Naive thymus-derived CD4-positive, alpha-beta T cell (primary cell): ENCODE results near the gene C1orf226. TPM values are rescaled to one million over a fixed set of nuclear protein-coding genes. Genes with fewer than 3 reads are reported as not detected.
A peak's percentile ranks its signal among the peaks of the same experiment; 100 is the strongest.
"Not testable (repeated sequence)": the region's sequence is repeated elsewhere in the genome, so short reads cannot be mapped to it uniquely, and the experiment has no call there.

Source experiments
- ATAC-seq: fragments of 150-1000 bp; cut with Tn5 transposase; 2 replicates; pipeline ENCODE4 v1.10.0; 2021; ENCODE audit warnings: mild to moderate bottlenecking, moderate library complexity
- CTCF ChIA-PET: fragments of 350-600 bp; sonication (Branson Sonifier 250); formaldehyde crosslinking; loops from one replicate; lab custom pipeline; 2021; ENCODE audit warnings: antibody characterized with exemption; lab: Charles Lee
- POLR2A ChIA-PET: fragments of 350-600 bp; sonication (Branson Sonifier 250); formaldehyde crosslinking; loops from one replicate; lab custom pipeline; 2021; ENCODE audit warnings: antibody characterized with exemption, inconsistent platforms; lab: Charles Lee
- DNase-seq, 9 donors: peaks; one replicate each; pipeline versions ENCODE4 v3.0.0 to v3.0.0-alpha.2; 2020 to 2022; ENCODE audit warnings: mixed read lengths in 1 of 9
- H3K27ac ChIP-seq: one replicate; pipeline ENCODE4 v1.7.0; 2013; ENCODE audit warnings: mild to moderate bottlenecking, low read depth, low read length, moderate library complexity
- H3K27me3 ChIP-seq, 2 donors: one replicate each; pipeline ENCODE4 v1.7.0; 2013; ENCODE audit warnings: low read length in 2 of 2, mild to moderate bottlenecking in 2 of 2, moderate library complexity in 2 of 2; ENCODE audit not compliant: control insufficient read depth in 2 of 2, insufficient read depth in 2 of 2
- H3K36me3 ChIP-seq, 3 experiments: 1 replicate in 2 of 3; 2 replicates in 1 of 3; pipeline ENCODE4 v1.7.0; 2013; ENCODE audit warnings: low read length in 3 of 3, mild to moderate bottlenecking in 3 of 3, moderate library complexity in 1 of 3; ENCODE audit not compliant: insufficient read depth in 3 of 3, control insufficient read depth in 2 of 3
- H3K4me1 ChIP-seq, 2 donors: one replicate each; pipeline ENCODE4 v1.7.0; 2013; ENCODE audit warnings: low read length in 2 of 2, mild to moderate bottlenecking in 2 of 2, moderate library complexity in 1 of 2; ENCODE audit not compliant: control insufficient read depth in 2 of 2, insufficient read depth in 2 of 2
- H3K4me3 ChIP-seq: 2 replicates; pipeline ENCODE4 v1.7.0; 2013; ENCODE audit warnings: mild to moderate bottlenecking, low read length
- H3K9me3 ChIP-seq, 3 experiments: 1 replicate in 2 of 3; 2 replicates in 1 of 3; pipeline ENCODE4 v1.7.0; 2013; ENCODE audit warnings: low read length in 3 of 3; ENCODE audit not compliant: control insufficient read depth in 2 of 3
- H3K27ac Mint-ChIP-seq, 9 donors: one replicate each; pipeline ENCODE4 v1.8.0; 2020 to 2022; ENCODE audit warnings: mixed read lengths in 9 of 9, mild to moderate bottlenecking in 8 of 9, moderate library complexity in 5 of 9, inconsistent platforms in 2 of 9
- H3K27me3 Mint-ChIP-seq, 5 donors: one replicate each; pipeline ENCODE4 v1.8.0; 2021 to 2022; ENCODE audit warnings: mixed read lengths in 5 of 5, mild to moderate bottlenecking in 1 of 5
- H3K36me3 Mint-ChIP-seq, 5 donors: one replicate each; pipeline ENCODE4 v1.8.0; 2020 to 2022; ENCODE audit warnings: mixed read lengths in 5 of 5, mild to moderate bottlenecking in 3 of 5, inconsistent platforms in 1 of 5
- H3K4me1 Mint-ChIP-seq, 7 donors: one replicate each; pipeline ENCODE4 v1.8.0; 2020 to 2022; ENCODE audit warnings: mixed read lengths in 7 of 7, mild to moderate bottlenecking in 3 of 7, inconsistent platforms in 1 of 7
- H3K4me3 Mint-ChIP-seq, 10 donors: one replicate each; pipeline ENCODE4 v1.8.0; 2020 to 2022; ENCODE audit warnings: mild to moderate bottlenecking in 10 of 10, mixed read lengths in 10 of 10, moderate library complexity in 6 of 10, inconsistent platforms in 2 of 10
- H3K9me3 Mint-ChIP-seq, 11 donors: one replicate each; pipeline ENCODE4 v1.8.0; 2020 to 2022; ENCODE audit warnings: mixed read lengths in 11 of 11, mild to moderate bottlenecking in 4 of 11, inconsistent platforms in 1 of 11, moderate library complexity in 1 of 11
- intact Hi-C, 2 donors: fragments of 100-400 bp; cut with micrococcal nuclease; formaldehyde crosslinking; loops; one replicate each; pipeline ENCODE4 v1.15.1; 2023
- polyA plus RNA-seq, 2 donors: library from polyadenylated mRNA; unstranded; fragments of 300-500 nt; fragmentation: Illumina TruSeq; gene quantifications; one replicate each; pipeline ENCODE4 v1.2.3, GENCODE V29; 2021
- total RNA-seq, 6 experiments: library from RNA in 5 of 6; stranded (reverse) in 5 of 6; gene quantifications; 1 replicate in 5 of 6; 2 replicates in 1 of 6; pipeline ENCODE4 v1.2.3 and lab custom pipeline; 2021 to 2026

C1orf226 gene
- total and polyA plus RNA-seq, 7 experiments from 2014 or later = 0.24 TPM; not detected in 6

DNA sequence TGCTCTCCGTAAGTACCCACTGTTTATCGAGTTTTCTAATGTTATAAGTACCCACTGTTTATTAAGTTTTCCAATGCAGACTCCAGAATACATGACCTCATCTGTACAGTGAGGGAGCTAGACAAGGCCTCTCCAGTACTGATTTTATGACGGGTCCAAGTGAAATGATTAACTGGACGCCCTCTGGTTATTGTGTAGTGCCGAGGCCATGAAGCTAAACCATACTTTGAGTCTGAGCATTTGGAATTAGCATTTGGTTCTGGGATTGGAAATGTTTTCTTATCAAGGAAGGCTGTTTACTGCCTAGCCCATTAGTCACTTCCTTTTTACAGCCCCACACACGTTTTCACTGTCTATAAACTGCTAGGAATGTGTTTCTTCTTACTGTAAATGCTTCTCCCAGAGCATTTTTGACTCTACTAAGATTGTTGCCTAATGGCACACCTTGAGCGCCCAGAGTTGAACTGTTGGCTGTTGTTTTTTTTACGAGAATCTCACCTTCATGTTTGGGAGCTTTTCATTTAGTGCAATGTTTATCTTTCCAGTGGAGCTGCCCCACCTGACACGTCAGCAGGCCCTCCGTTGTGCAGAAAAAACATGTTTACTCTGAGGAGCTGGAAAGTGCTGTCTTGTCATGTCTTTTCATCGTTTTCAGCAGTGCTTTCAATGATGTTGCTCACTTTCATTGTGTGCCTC lies 31.7 kb upstream of the C1orf226 start:
- Mint-ChIP-seq H3K4me3 (no peak overlapping the region), H3K27me3 (peaks cover 0 to 14% (median 5%) of the 10 kb centered on the region in 5 donors), H3K36me3 (no peaks in the 10 kb centered on the region), H3K9me3 (no peaks in the 10 kb centered on the region), H3K27ac (no peak overlapping the region), H3K4me1 (peaks cover 0 to 2% (median 0%) of the 10 kb centered on the region in 7 donors)
- Histone ChIP-seq H3K9me3 (no peaks in the 10 kb centered on the region), H3K36me3 (no peaks in the 10 kb centered on the region), H3K27me3 (no peaks in the 10 kb centered on the region), H3K4me3 (no peak overlapping the region), H3K4me1 (no peaks in the 10 kb centered on the region), H3K27ac (no peak overlapping the region)
- intact Hi-C loops = loop anchor here in 1 of 2 donors (10.0 kb wide), 1 partner anchor 275 kb away; no protein-coding TSS in a partner anchor
- CTCF ChIA-PET = no interaction called here
- DNase-seq (no peak), ATAC-seq (no peak)
- POLR2A ChIA-PET = no interaction called here

DNA sequence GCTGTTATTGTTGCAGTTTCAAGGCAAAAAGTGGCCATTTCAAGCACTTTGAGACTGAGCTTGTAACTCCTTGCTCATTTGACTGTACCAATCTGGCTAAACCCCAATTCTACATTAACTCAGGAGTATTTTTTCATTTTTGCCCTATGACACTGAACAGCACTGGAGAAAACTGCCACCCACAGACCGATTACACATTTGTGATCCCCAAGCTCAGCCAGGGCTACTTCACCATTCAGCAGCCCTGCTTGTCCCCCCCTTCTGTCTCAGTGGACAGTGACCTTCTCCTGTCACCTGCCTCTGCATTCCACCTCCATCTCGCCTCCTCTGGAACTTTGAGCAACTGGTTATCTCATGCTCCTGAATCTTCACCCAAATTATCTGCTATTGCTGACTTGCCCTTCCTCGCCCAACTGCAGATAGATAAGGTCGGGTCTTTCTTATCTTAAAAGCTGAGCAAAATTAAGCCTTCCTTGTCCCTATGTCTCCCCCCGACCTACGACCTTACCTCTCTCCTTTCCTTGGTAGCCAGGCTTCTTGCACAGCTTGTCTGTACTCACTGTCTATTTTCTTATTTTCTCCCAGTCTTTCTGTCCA lies 30.2 kb upstream of the C1orf226 start:
- POLR2A ChIA-PET = no interaction called here
- CTCF ChIA-PET = no interaction called here

GRCh38 chr1:162351874-162352273 lies 29.7 kb upstream of the C1orf226 start:
- ATAC-seq = peak; percentile 48
- H3K27me3 Mint-ChIP-seq = peaks cover under 1 to 18% (median 5%) of the 10 kb centered on the region in 5 donors
- H3K4me3 Mint-ChIP-seq, H3K36me3 Mint-ChIP-seq, H3K27me3 ChIP-seq, H3K36me3 ChIP-seq, POLR2A ChIA-PET, H3K4me1 Mint-ChIP-seq, H3K27ac ChIP-seq, H3K9me3 ChIP-seq, H3K4me1 ChIP-seq, DNase-seq, H3K9me3 Mint-ChIP-seq, H3K4me3 ChIP-seq, CTCF ChIA-PET, H3K27ac Mint-ChIP-seq: not testable (repeated sequence)
- intact Hi-C loops = loop anchor here in 1 of 2 donors (10.0 kb wide), 1 partner anchor 273 kb away; no protein-coding TSS in a partner anchor

More for the DNA sequence above, 30.2 kb upstream of the C1orf226 start:
- Mint-ChIP-seq H3K36me3 (no peaks in the 10 kb centered on the region), H3K27ac (no peak overlapping the region), H3K9me3 (no peaks in the 10 kb centered on the region), H3K4me1 (peaks cover 0 to 2% (median 0%) of the 10 kb centered on the region in 7 donors), H3K27me3 (peaks cover 0 to 18% (median 5%) of the 10 kb centered on the region in 5 donors), H3K4me3 (no peak overlapping the region)
- Histone ChIP-seq H3K27me3 (no peaks in the 10 kb centered on the region), H3K4me1 (no peaks in the 10 kb centered on the region), H3K9me3 (no peaks in the 10 kb centered on the region), H3K27ac (no peak overlapping the region), H3K4me3 (no peak overlapping the region), H3K36me3 (no peaks in the 10 kb centered on the region)
- DNase-seq = no peak
- intact Hi-C loops = loop anchor here in 1 of 2 donors (10.0 kb wide), 1 partner anchor 273 kb away; no protein-coding TSS in a partner anchor
- no peak for ATAC-seq

DNA sequence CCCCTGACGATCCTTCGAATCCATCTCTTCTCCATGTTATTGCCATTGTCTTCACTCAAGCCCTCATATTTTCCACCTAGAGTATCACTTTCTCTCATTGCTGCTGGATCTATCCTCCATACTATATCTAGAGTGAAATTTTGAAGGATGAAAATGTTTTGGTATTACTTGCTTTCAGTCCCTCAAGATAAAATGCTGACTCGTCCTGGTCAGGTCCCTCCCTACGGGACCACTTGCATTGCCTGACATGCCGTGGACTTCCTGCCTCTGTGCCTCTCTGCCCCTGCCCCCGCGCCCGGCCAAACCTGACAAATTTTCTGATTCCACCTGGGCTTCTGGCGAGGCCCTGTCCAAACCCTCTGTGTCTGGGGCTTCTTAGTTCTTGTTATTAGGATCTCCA lies 28.4 kb upstream of the C1orf226 start:
- H3K4me3 ChIP-seq = no peak overlapping the region
- CTCF ChIA-PET = no interaction called here
- H3K27me3 ChIP-seq = no peaks in the 10 kb centered on the region
- Mint-ChIP-seq H3K27ac (no peak overlapping the region), H3K4me3 (no peak overlapping the region), H3K27me3 (peaks cover 8 to 24% (median 9%) of the 10 kb centered on the region in 5 donors), H3K4me1 (peaks cover 0 to 2% (median 0%) of the 10 kb centered on the region in 7 donors), H3K9me3 (no peaks in the 10 kb centered on the region), H3K36me3 (no peaks in the 10 kb centered on the region)
- H3K9me3 ChIP-seq = no peaks in the 10 kb centered on the region
- POLR2A ChIA-PET = no interaction called here
- no peaks in the 10 kb centered on the region for H3K36me3 ChIP-seq
- ATAC-seq (no peak), DNase-seq (no peak)
- intact Hi-C loops = loop anchor here in 1 of 2 donors (10.0 kb wide), 1 partner anchor 272 kb away; no protein-coding TSS in a partner anchor
- no peaks in the 10 kb centered on the region for H3K4me1 ChIP-seq
- no peak overlapping the region for H3K27ac ChIP-seq

DNA sequence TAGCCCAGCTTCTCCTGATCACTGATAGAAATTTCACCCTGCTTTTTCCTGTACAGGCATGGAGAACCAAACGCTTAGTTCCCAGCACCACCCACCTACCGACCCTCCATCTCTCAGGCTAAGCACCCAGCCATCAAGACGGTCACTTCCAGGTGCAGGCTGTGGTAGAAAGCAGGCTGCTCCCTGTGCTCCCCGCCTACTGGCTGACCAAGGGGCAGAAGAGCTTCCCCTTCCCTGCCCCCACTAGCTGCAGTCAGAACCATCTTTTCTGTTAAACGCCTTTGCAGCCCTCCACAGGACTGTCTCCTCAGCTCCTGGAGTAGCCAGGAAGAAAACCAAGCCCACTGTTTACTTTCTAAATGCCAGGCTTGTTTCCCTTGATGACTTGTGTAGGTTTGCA lies 27.8 kb upstream of the C1orf226 start:
- intact Hi-C loops = loop anchor here in 1 of 2 donors (10.0 kb wide), 1 partner anchor 271 kb away; no protein-coding TSS in a partner anchor
- DNase-seq (no peak), ATAC-seq (no peak)
- Histone ChIP-seq H3K4me3 (no peak overlapping the region), H3K9me3 (no peaks in the 10 kb centered on the region), H3K36me3 (no peaks in the 10 kb centered on the region), H3K4me1 (no peaks in the 10 kb centered on the region), H3K27me3 (no peaks in the 10 kb centered on the region), H3K27ac (no peak overlapping the region)
- Mint-ChIP-seq H3K27me3 (peaks cover 8 to 23% (median 9%) of the 10 kb centered on the region in 5 donors), H3K4me3 (no peak overlapping the region), H3K4me1 (peaks cover 0 to 2% (median 0%) of the 10 kb centered on the region in 7 donors), H3K36me3 (no peaks in the 10 kb centered on the region), H3K27ac (no peak overlapping the region), H3K9me3 (no peaks in the 10 kb centered on the region)
- ChIA-PET CTCF (no interaction called here), POLR2A (no interaction called here)

DNA sequence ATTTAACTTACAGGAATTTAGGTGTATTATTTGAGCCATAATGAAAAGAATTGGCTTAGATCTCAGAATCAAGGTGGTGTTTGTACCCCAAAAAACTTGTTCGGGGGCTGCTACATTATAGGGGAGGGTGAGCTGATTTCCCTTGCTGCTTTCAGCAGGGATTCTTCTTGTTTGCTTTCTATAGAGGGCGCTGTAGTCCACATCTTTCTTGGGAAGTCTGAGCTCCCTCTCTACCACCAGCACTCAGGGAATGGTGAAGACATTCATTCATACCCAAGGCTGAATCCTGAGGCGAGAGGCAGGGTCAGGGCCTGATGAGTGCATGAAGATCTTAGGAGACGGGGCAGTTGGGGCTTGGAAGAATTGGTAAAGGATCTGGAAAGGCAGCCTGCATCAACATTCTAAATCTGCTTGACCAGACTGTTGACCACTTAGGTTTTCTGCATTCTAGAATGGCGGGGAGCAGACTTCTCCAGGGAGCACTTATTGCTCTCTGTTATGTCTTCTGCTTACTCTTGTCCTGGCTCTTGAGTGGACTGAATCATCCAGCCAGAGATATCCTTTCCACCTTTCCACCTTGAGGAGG lies 23.8 kb upstream of the C1orf226 start:
- DNase-seq (no peak), ATAC-seq (no peak)
- H3K4me3 Mint-ChIP-seq = no peak overlapping the region
- CTCF ChIA-PET = interaction anchor here (0.6 kb wide), 1 partner anchor 817 kb away, joined by 3 read pairs; no protein-coding TSS in a partner anchor
- H3K27me3 ChIP-seq = no peaks in the 10 kb centered on the region
- no peaks in the 10 kb centered on the region for H3K9me3 Mint-ChIP-seq
- no peak overlapping the region for H3K27ac Mint-ChIP-seq
- POLR2A ChIA-PET = no interaction called here
- H3K36me3 ChIP-seq = no peaks in the 10 kb centered on the region
- intact Hi-C loops = loop anchor here in 1 of 2 donors (10.0 kb wide), 1 partner anchor 267 kb away; no protein-coding TSS in a partner anchor
- no peaks in the 10 kb centered on the region for H3K9me3 ChIP-seq
- H3K4me3 ChIP-seq = no peak overlapping the region
- no peaks in the 10 kb centered on the region for H3K4me1 ChIP-seq
- peaks cover 0 to 2% (median 0%) of the 10 kb centered on the region in 7 donors for H3K4me1 Mint-ChIP-seq
- no peak overlapping the region for H3K27ac ChIP-seq
- H3K27me3 Mint-ChIP-seq = peaks cover 0 to 21% (median 13%) of the 10 kb centered on the region in 5 donors
- H3K36me3 Mint-ChIP-seq = no peaks in the 10 kb centered on the region
